ENCODE results near the gene TMEM223.

Gene TMEM223

DNA sequence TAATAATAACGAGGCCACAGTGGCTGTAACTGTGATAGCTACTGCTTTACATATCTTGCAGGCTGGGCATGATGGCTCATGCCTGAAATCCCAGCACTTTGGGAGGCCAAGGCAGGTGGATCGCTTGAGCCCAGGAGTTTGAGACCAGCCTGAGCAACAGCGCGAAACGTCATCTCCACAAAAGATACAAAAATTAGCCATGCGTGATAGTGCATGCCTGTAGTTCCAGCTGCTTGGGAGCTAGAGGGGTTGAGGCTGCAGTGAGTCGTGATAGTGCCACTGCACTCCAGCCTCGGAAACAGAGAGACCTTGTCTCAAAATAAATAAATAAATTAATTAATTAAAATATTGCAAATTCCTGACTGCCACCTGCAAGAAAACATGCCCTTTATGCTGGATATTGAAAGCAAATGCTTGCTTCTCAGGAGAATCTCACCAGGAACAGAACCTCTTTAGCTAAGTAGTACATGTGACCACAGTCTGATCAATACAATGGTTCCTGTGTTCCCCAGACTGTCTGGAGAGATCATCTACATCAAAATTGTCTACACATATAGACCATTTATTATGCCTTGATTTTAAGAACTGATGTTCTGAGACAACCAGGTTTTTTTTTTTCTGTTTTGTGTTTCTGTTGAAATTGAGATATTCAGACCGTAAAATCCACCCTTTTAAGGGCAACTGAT lies 44.2 kb downstream of the TMEM223 start:
- H3K4me1 ChIP-seq (ENCODE audit: low read depth, poor library complexity, severe bottlenecking), result no peaks in the 10 kb centered on the region
- H3K4me3 ChIP-seq (IDR thresholded peaks at IDR 0.05; ENCODE audit: insufficient read depth, low read depth, low read length), result no peak overlapping the region
- H3K9ac ChIP-seq, result no peak overlapping the region
- no peak overlapping the region for H3K27ac ChIP-seq
- H3K36me3 ChIP-seq (ENCODE audit: insufficient read depth), result no peaks in the 10 kb centered on the region
- no peaks in the 10 kb centered on the region for H3K79me2 ChIP-seq (ENCODE audit: insufficient read depth, low read depth)
- no peaks in the 10 kb centered on the region for H3K27me3 ChIP-seq (ENCODE audit: insufficient read depth, low read depth)
- TF ChIP-seq, protein P1, sequence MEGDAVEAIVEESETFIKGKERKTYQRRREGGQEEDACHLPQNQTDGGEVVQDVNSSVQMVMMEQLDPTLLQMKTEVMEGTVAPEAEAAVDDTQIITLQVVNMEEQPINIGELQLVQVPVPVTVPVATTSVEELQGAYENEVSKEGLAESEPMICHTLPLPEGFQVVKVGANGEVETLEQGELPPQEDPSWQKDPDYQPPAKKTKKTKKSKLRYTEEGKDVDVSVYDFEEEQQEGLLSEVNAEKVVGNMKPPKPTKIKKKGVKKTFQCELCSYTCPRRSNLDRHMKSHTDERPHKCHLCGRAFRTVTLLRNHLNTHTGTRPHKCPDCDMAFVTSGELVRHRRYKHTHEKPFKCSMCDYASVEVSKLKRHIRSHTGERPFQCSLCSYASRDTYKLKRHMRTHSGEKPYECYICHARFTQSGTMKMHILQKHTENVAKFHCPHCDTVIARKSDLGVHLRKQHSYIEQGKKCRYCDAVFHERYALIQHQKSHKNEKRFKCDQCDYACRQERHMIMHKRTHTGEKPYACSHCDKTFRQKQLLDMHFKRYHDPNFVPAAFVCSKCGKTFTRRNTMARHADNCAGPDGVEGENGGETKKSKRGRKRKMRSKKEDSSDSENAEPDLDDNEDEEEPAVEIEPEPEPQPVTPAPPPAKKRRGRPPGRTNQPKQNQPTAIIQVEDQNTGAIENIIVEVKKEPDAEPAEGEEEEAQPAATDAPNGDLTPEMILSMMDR (conservative IDR thresholded peaks at IDR 0.05; ENCODE audit: low read depth, low read length), result no peak
- H4K20me1 ChIP-seq (ENCODE audit: insufficient read depth), result no peaks in the 10 kb centered on the region
- no peak overlapping the region for H3K4me2 ChIP-seq
- no peak overlapping the region for H2AFZ ChIP-seq (ENCODE audit: low read depth)

All from KMS-11 (cell line).